HepG2 (cell line): ENCODE data around the gene CYSRT1. TPM values are rescaled to one million over a fixed set of nuclear protein-coding genes. Genes with fewer than 3 reads are reported as not detected.

Experiments used
- ARNT2 ChIP-seq: sonication (generic); formaldehyde crosslinking; IDR thresholded peaks from 2 replicates; pipeline ENCODE4 v1.8.0; 2022; ENCODE audit warnings: mild to moderate bottlenecking, low read depth, missing genetic modification reagents, moderate library complexity
- CCDC6 ChIP-seq: sonication (generic); formaldehyde crosslinking; IDR thresholded peaks from 2 replicates; pipeline ENCODE4 v1.8.1; 2022; ENCODE audit warnings: mild to moderate bottlenecking, missing genetic modification reagents, moderate library complexity
- FOXK1 ChIP-seq: sonication (generic); formaldehyde crosslinking; IDR thresholded peaks from 2 replicates; pipeline ENCODE4 v1.4.0; 2020; ENCODE audit warnings: low read depth, missing genetic modification reagents, borderline replicate concordance
- HDAC6 ChIP-seq: fragments of 200-600 bp; sonication (generic); IDR thresholded peaks from 2 replicates; pipeline ENCODE4 v1.7.0; 2017; ENCODE audit warnings: mild to moderate bottlenecking, antibody characterized with exemption, low read length, low read depth
- HIVEP1 ChIP-seq: sonication (generic); formaldehyde crosslinking; IDR thresholded peaks from 2 replicates; pipeline ENCODE4 v1.4.0; 2020; ENCODE audit warnings: mild to moderate bottlenecking, missing genetic modification reagents
- HNRNPL ChIP-seq: fragments of 200-400 bp; formaldehyde crosslinking; IDR thresholded peaks from 2 replicates; pipeline ENCODE4 v1.6.1; 2017; ENCODE audit warnings: mild to moderate bottlenecking, low read depth, low read length
- HOXD1 ChIP-seq: sonication (generic); formaldehyde crosslinking; IDR thresholded peaks from 2 replicates; pipeline ENCODE4 v1.5.0; 2020; ENCODE audit warnings: missing genetic modification reagents
- IRF2 ChIP-seq: IDR thresholded peaks from 2 replicates; pipeline ENCODE4 v1.6.1; 2018; ENCODE audit warnings: missing genetic modification reagents, missing compliant biosample characterization
- KMT2A ChIP-seq: sonication (generic); formaldehyde crosslinking; IDR thresholded peaks from 2 replicates; pipeline ENCODE4 v1.4.0; 2020; ENCODE audit warnings: missing genetic modification reagents
- MEF2D ChIP-seq: sonication (generic); formaldehyde crosslinking; IDR thresholded peaks from 2 replicates; pipeline ENCODE4 v1.5.1; 2020; ENCODE audit warnings: mild to moderate bottlenecking, missing genetic modification reagents
- MLXIP ChIP-seq: sonication (generic); formaldehyde crosslinking; IDR thresholded peaks from 2 replicates; pipeline ENCODE4 v1.9.0; 2021; ENCODE audit warnings: missing genetic modification reagents, borderline replicate concordance
- MTERF4 ChIP-seq: sonication (generic); formaldehyde crosslinking; IDR thresholded peaks from 2 replicates; pipeline ENCODE4 v1.8.0; 2023; ENCODE audit warnings: mild to moderate bottlenecking, missing genetic modification reagents
- MXI1 ChIP-seq: IDR thresholded peaks from 3 replicates; pipeline ENCODE4 v1.6.1; 2012; ENCODE audit warnings: low read depth, low read length, inconsistent platforms, borderline replicate concordance
- ZFP36 ChIP-seq: fragments of 150-350 bp; IDR thresholded peaks from 2 replicates; pipeline ENCODE4 v1.6.1; 2018; ENCODE audit warnings: borderline replicate concordance, low read length, low read depth; ENCODE audit not compliant: partially characterized antibody
- ZNF20 ChIP-seq: sonication (generic); formaldehyde crosslinking; IDR thresholded peaks from 2 replicates; pipeline ENCODE4 v1.4.0; 2020; ENCODE audit warnings: mild to moderate bottlenecking, moderate library complexity, missing genetic modification reagents
- ZNF207 ChIP-seq: fragments of 450-650 bp; IDR thresholded peaks from 2 replicates; pipeline ENCODE4 v1.6.1; 2016; ENCODE audit warnings: antibody characterized with exemption, borderline replicate concordance
- ZNF331 ChIP-seq: sonication (generic); formaldehyde crosslinking; IDR thresholded peaks from 2 replicates; pipeline ENCODE4 v1.4.0; 2020; ENCODE audit warnings: missing genetic modification reagents
- ZNF549 ChIP-seq: sonication (generic); formaldehyde crosslinking; IDR thresholded peaks from 2 replicates; pipeline ENCODE4 v1.5.0; 2020; ENCODE audit warnings: missing genetic modification reagents
- ZNF564 ChIP-seq: sonication (generic); formaldehyde crosslinking; IDR thresholded peaks from 2 replicates; pipeline ENCODE4 v1.8.1; 2023; ENCODE audit warnings: mild to moderate bottlenecking, missing genetic modification reagents
- ZNF614 ChIP-seq: IDR thresholded peaks from 2 replicates; pipeline ENCODE4 v1.6.1; 2018; ENCODE audit warnings: missing biosample characterization, missing genetic modification reagents, inconsistent platforms, borderline replicate concordance
- polyA plus RNA-seq, 8 experiments: library from polyadenylated mRNA; depleted of rRNA in 3 of 8; stranded (reverse) in 7 of 8; unstranded in 1 of 8; fragments of >200 nt; fragmentation: Illumina TruSeq in 4 of 8; extraction: Trizol in 4 of 8; gene quantifications; 2 replicates each; pipeline versions ENCODE4 v1.2.1 to v1.2.3, GENCODE V29; 2011 to 2016; ENCODE audit warnings: low read depth in 4 of 8, missing spikeins in 1 of 8, mixed read lengths in 1 of 8; ENCODE audit not compliant: insufficient read depth in 1 of 8
- total RNA-seq, 5 experiments: library from RNA; depleted of rRNA; stranded (reverse); fragments of >200 nt; fragmentation: Illumina TruSeq; extraction: Trizol; gene quantifications; 2 replicates each; pipeline ENCODE4 v1.2.3, GENCODE V29; 2016; ENCODE audit warnings: low read depth in 1 of 5
- TF ChIP-seq, protein P1 (sequence below): sonication (generic); formaldehyde crosslinking; IDR thresholded peaks from 2 replicates; pipeline ENCODE4 v1.5.0; 2020; ENCODE audit warnings: mild to moderate bottlenecking, missing genetic modification reagents
- TF ChIP-seq, protein P2 (sequence below): sonication (generic); IDR thresholded peaks from 2 replicates; pipeline ENCODE4 v1.6.1; 2016; ENCODE audit warnings: low read depth, borderline replicate concordance

Gene CYSRT1
- total and polyA plus RNA-seq, 2 of the 13 experiments (the other 11 are each of a cell fraction or from before 2014, with no cell fraction given): 1.5 to 2.1 TPM

GRCh38 chr9:137200311-137201204 lies 24.4 kb upstream of the CYSRT1 start, which contains the start of gene TPRN (continued):
- no peak; the same call in 1 of the 2 replicates for TF ChIP-seq MLXIP
- TF ChIP-seq MTERF4 (CRISPR knock-in tag): peak; percentile 27; the same call in 1 of the 2 replicates
- 0 out of 2 replicates have a peak, but pooled peaks have one; percentile 84 for TF ChIP-seq ZNF564 (CRISPR knock-in tag)
- TF ChIP-seq KMT2A (CRISPR knock-in tag): peak; percentile 92
- TF ChIP-seq ARNT2 (CRISPR knock-in tag): peak; percentile 74
- TF ChIP-seq HIVEP1 (CRISPR knock-in tag): peak; percentile 98
- TF ChIP-seq, protein P1, sequence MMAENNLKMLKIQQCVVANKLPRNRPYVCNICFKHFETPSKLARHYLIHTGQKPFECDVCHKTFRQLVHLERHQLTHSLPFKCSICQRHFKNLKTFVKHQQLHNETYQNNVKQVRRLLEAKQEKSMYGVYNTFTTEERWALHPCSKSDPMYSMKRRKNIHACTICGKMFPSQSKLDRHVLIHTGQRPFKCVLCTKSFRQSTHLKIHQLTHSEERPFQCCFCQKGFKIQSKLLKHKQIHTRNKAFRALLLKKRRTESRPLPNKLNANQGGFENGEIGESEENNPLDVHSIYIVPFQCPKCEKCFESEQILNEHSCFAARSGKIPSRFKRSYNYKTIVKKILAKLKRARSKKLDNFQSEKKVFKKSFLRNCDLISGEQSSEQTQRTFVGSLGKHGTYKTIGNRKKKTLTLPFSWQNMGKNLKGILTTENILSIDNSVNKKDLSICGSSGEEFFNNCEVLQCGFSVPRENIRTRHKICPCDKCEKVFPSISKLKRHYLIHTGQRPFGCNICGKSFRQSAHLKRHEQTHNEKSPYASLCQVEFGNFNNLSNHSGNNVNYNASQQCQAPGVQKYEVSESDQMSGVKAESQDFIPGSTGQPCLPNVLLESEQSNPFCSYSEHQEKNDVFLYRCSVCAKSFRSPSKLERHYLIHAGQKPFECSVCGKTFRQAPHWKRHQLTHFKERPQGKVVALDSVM (CRISPR knock-in tag): no peak
- no peak for TF ChIP-seq HOXD1 (CRISPR knock-in tag)
- peak; percentile 88; the same call in 1 of the 2 replicates for TF ChIP-seq ZNF614 (CRISPR knock-in tag)
- TF ChIP-seq, protein P2, sequence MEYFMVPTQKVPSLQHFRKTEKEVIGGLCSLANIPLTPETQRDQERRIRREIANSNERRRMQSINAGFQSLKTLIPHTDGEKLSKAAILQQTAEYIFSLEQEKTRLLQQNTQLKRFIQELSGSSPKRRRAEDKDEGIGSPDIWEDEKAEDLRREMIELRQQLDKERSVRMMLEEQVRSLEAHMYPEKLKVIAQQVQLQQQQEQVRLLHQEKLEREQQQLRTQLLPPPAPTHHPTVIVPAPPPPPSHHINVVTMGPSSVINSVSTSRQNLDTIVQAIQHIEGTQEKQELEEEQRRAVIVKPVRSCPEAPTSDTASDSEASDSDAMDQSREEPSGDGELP: peak; percentile 69; the same call in 1 of the 2 replicates
- TF ChIP-seq IRF2 (CRISPR knock-in tag): peak; percentile 93
- TF ChIP-seq ZNF20 (CRISPR knock-in tag): no peak
- peak; percentile 86 for TF ChIP-seq MEF2D (CRISPR knock-in tag)
- peak; percentile 74; the same call in 1 of the 2 replicates for TF ChIP-seq HNRNPL
- TF ChIP-seq ZNF549 (CRISPR knock-in tag): no peak
- 0 out of 2 replicates have a peak, but pooled peaks have one; percentile 47 for TF ChIP-seq CCDC6 (CRISPR knock-in tag)
- TF ChIP-seq FOXK1: peak; percentile 63
- TF ChIP-seq MXI1: peak; percentile 81; the same call in 2 of the 3 replicates
- TF ChIP-seq ZNF207: no peak
- TF ChIP-seq ZFP36: no peak
- peak; percentile 92 for TF ChIP-seq ZNF331
- TF ChIP-seq HDAC6: no peak
